Liver (tissue), 9 donors: Measurements from ENCODE around the gene ENTPD3. TPM values are rescaled to one million over a fixed set of nuclear protein-coding genes. Genes with fewer than 3 reads are reported as not detected.

Source experiments
- DNase-seq: peaks from one replicate; pipeline ENCODE4 v3.0.0-alpha.2; 2017; ENCODE audit warnings: low spot score
- H3K27ac ChIP-seq, 2 donors: one replicate each; pipeline ENCODE4 v1.7.0; 2013; ENCODE audit warnings: inconsistent platforms in 2 of 2, low read length in 2 of 2, control low read depth in 1 of 2, low read depth in 1 of 2, mild to moderate bottlenecking in 1 of 2
- H3K27me3 ChIP-seq, 4 donors: one replicate each; pipeline versions ENCODE4 v1.6.1 to v1.7.0; 2013; ENCODE audit warnings: low read length in 3 of 4, inconsistent platforms in 1 of 4, mild to moderate bottlenecking in 1 of 4, moderate library complexity in 1 of 4; ENCODE audit not compliant: control insufficient read depth in 4 of 4, insufficient read depth in 4 of 4
- H3K36me3 ChIP-seq, 4 donors: one replicate each; pipeline versions ENCODE4 v1.6.1 to v1.7.0; 2013; ENCODE audit warnings: low read length in 3 of 4, mild to moderate bottlenecking in 3 of 4, low read depth in 1 of 4, moderate library complexity in 1 of 4; ENCODE audit not compliant: control insufficient read depth in 4 of 4, insufficient read depth in 3 of 4
- H3K4me1 ChIP-seq, 4 donors: one replicate each; pipeline versions ENCODE4 v1.6.1 to v1.7.0; 2013; ENCODE audit warnings: low read length in 3 of 4, mild to moderate bottlenecking in 3 of 4, moderate library complexity in 1 of 4; ENCODE audit not compliant: control insufficient read depth in 4 of 4, insufficient read depth in 4 of 4
- H3K4me3 ChIP-seq, 3 donors: one replicate each; pipeline versions ENCODE4 v1.6.1 to v1.7.0; 2013; ENCODE audit warnings: low read length in 3 of 3, control low read depth in 1 of 3, low read depth in 1 of 3, mild to moderate bottlenecking in 1 of 3
- H3K9ac ChIP-seq, 2 donors: one replicate each; pipeline ENCODE4 v1.7.0; 2013; ENCODE audit warnings: low read length in 2 of 2, mild to moderate bottlenecking in 2 of 2, moderate library complexity in 2 of 2, control low read depth in 1 of 2, low read depth in 1 of 2
- H3K9me3 ChIP-seq, 4 donors: one replicate each; pipeline versions ENCODE4 v1.6.1 to v1.7.0; 2013; ENCODE audit warnings: low read length in 3 of 4; ENCODE audit not compliant: control insufficient read depth in 4 of 4
- CTCF ChIP-seq: fragments of 150-350 bp; IDR thresholded peaks from 2 replicates; pipeline ENCODE4 v1.5.1; 2017; ENCODE audit warnings: improper control_type of control experiment, low read depth, low read length; ENCODE audit not compliant: missing input control
- EGR1 ChIP-seq, 2 donors: IDR thresholded peaks; 2 replicates each; pipeline ENCODE4 v1.6.1; 2016 to 2018; ENCODE audit warnings: antibody characterized with exemption in 2 of 2, low read depth in 2 of 2
- FOXA1 ChIP-seq: IDR thresholded peaks from 2 replicates; pipeline ENCODE4 v1.6.1; 2016; ENCODE audit warnings: antibody characterized with exemption
- FOXA2 ChIP-seq: IDR thresholded peaks from 2 replicates; pipeline ENCODE4 v1.6.1; 2016; ENCODE audit warnings: antibody characterized with exemption
- GABPA ChIP-seq, 2 donors: IDR thresholded peaks in 1 of 2; conservative IDR thresholded peaks in 1 of 2; 2 replicates each; pipeline ENCODE4 v1.6.1; 2016; ENCODE audit warnings: antibody characterized with exemption in 2 of 2, mild to moderate bottlenecking in 1 of 2, moderate library complexity in 1 of 2
- HNF4A ChIP-seq, 2 donors: conservative IDR thresholded peaks; 2 replicates each; pipeline ENCODE4 v1.6.1; 2016; ENCODE audit warnings: antibody characterized with exemption in 2 of 2, mild to moderate bottlenecking in 2 of 2
- JUND ChIP-seq, 2 donors: IDR thresholded peaks; 2 replicates each; pipeline ENCODE4 v1.6.1; 2016; ENCODE audit warnings: antibody characterized with exemption in 2 of 2
- NR2F2 ChIP-seq: IDR thresholded peaks from 2 replicates; pipeline ENCODE4 v1.6.1; 2016; ENCODE audit warnings: antibody characterized with exemption
- RAD21 ChIP-seq, 2 donors: IDR thresholded peaks; 2 replicates each; pipeline ENCODE4 v1.6.1; 2016; ENCODE audit warnings: antibody characterized with exemption in 2 of 2, mild to moderate bottlenecking in 2 of 2
- RXRA ChIP-seq, 2 donors: IDR thresholded peaks; 2 replicates each; pipeline ENCODE4 v1.6.1; 2017 to 2018; ENCODE audit warnings: antibody characterized with exemption in 2 of 2, mild to moderate bottlenecking in 1 of 2
- SP1 ChIP-seq: IDR thresholded peaks from 2 replicates; pipeline ENCODE4 v1.6.1; 2018; ENCODE audit warnings: antibody characterized with exemption, mild to moderate bottlenecking
- TAF1 ChIP-seq: conservative IDR thresholded peaks from 2 replicates; pipeline ENCODE4 v1.6.1; 2016; ENCODE audit warnings: antibody characterized with exemption, mild to moderate bottlenecking
- YY1 ChIP-seq: IDR thresholded peaks from 2 replicates; pipeline ENCODE4 v1.6.1; 2016; ENCODE audit warnings: antibody characterized with exemption, mild to moderate bottlenecking
- WGBS: extraction: QIAGEN DNeasy Blood & Tissue Kit; methylation state at CpG from one replicate; pipeline ENCODE4 v1.1.7; 2013; 5-methylcytosine and 5-hydroxymethylcytosine counted together
- polyA plus RNA-seq, 2 donors: library from polyadenylated mRNA; stranded (reverse) in 1 of 2; unstranded in 1 of 2; fragments of 200-250 nt in 1 of 2; fragments of >200 nt in 1 of 2; fragmentation: Nextera tagmentation in 1 of 2; extraction: Ambion mirVana in 1 of 2; gene quantifications; one replicate each; pipeline versions ENCODE4 v1.2.1 to v1.2.3, GENCODE V29; 2013 to 2015
- total RNA-seq, 2 donors: library from RNA; depleted of rRNA; stranded (reverse); fragments of >200 nt; gene quantifications; one replicate each; pipeline ENCODE4 v1.2.3, GENCODE V29; 2014
- TF ChIP-seq, protein P1 (sequence below): IDR thresholded peaks from 2 replicates; pipeline ENCODE4 v1.6.1; 2016; ENCODE audit warnings: antibody characterized with exemption
- TF ChIP-seq, protein P2 (sequence below): IDR thresholded peaks from 2 replicates; pipeline ENCODE4 v1.6.1; 2016; ENCODE audit warnings: antibody characterized with exemption
- TF ChIP-seq, protein P3 (sequence below): IDR thresholded peaks from 2 replicates; pipeline ENCODE4 v1.6.1; 2016; ENCODE audit warnings: antibody characterized with exemption, mild to moderate bottlenecking
- donor health status: healthy.
- donor health status: healthy.
- donor health status: healthy.
- donor health status: healthy.
- donor health status: healthy.

Gene ENTPD3
- total and polyA plus RNA-seq, 4 donors: 0.08 TPM; not detected in 3

GRCh38 chr3:40397912-40398311 is 10.9 kb downstream of the ENTPD3 start:
- H3K27me3 ChIP-seq: no peaks in the 10 kb centered on the region
- no peak overlapping the region for H3K9ac ChIP-seq

DNA sequence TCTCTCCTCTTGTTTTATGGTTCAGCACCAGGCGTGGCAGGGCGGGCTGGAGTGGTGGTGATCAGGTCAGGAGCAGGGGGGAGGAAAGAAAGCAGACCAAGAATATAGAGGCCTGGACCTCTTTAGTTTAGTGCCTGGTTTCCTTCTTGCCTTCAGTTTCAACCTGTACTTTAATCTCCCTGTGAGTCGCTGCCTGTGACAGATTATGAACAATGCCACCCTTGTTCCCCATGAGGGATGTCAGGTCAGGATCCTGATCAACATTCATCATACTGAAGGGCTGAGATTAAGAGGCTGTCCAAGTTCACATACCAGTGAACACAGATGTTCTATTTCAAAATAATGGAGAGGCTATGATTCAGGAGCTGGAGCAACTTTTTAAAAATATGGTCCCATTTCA is 11.4 kb downstream of the ENTPD3 start:
- DNase-seq: no peak
- H3K9me3 ChIP-seq: no peaks in the 10 kb centered on the region
- 84% methylated on average over 3 of the region's 3 CpGs for WGBS
- no peak overlapping the region for H3K4me3 ChIP-seq
- H3K9ac ChIP-seq: no peak overlapping the region
- H3K27me3 ChIP-seq: no peaks in the 10 kb centered on the region
- H3K4me1 ChIP-seq: no peaks in the 10 kb centered on the region
- H3K27ac ChIP-seq: no peak overlapping the region
- H3K36me3 ChIP-seq: no peaks in the 10 kb centered on the region
- TF ChIP-seq RAD21 (IDR thresholded peaks at IDR 0.05) (no peak), EGR1 (IDR thresholded peaks at IDR 0.05; ENCODE audit: low read depth in 2 of 2) (no peak), FOXA2 (no peak), NR2F2 (no peak), FOXA1 (no peak), RXRA (IDR thresholded peaks at IDR 0.05) (no peak), TAF1 (no peak), HNF4A (conservative IDR thresholded peaks at IDR 0.05) (no peak), GABPA (IDR thresholded peaks at IDR 0.05 in 1 of 2, conservative IDR thresholded peaks at IDR 0.05 in 1 of 2) (no peak), SP1 (no peak), JUND (IDR thresholded peaks at IDR 0.05) (no peak)
- TF ChIP-seq, protein P1, sequence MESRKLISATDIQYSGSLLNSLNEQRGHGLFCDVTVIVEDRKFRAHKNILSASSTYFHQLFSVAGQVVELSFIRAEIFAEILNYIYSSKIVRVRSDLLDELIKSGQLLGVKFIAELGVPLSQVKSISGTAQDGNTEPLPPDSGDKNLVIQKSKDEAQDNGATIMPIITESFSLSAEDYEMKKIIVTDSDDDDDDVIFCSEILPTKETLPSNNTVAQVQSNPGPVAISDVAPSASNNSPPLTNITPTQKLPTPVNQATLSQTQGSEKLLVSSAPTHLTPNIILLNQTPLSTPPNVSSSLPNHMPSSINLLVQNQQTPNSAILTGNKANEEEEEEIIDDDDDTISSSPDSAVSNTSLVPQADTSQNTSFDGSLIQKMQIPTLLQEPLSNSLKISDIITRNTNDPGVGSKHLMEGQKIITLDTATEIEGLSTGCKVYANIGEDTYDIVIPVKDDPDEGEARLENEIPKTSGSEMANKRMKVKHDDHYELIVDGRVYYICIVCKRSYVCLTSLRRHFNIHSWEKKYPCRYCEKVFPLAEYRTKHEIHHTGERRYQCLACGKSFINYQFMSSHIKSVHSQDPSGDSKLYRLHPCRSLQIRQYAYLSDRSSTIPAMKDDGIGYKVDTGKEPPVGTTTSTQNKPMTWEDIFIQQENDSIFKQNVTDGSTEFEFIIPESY: no peak
- TF ChIP-seq, protein P2, sequence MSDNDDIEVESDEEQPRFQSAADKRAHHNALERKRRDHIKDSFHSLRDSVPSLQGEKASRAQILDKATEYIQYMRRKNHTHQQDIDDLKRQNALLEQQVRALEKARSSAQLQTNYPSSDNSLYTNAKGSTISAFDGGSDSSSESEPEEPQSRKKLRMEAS: no peak
- TF ChIP-seq, protein P3, sequence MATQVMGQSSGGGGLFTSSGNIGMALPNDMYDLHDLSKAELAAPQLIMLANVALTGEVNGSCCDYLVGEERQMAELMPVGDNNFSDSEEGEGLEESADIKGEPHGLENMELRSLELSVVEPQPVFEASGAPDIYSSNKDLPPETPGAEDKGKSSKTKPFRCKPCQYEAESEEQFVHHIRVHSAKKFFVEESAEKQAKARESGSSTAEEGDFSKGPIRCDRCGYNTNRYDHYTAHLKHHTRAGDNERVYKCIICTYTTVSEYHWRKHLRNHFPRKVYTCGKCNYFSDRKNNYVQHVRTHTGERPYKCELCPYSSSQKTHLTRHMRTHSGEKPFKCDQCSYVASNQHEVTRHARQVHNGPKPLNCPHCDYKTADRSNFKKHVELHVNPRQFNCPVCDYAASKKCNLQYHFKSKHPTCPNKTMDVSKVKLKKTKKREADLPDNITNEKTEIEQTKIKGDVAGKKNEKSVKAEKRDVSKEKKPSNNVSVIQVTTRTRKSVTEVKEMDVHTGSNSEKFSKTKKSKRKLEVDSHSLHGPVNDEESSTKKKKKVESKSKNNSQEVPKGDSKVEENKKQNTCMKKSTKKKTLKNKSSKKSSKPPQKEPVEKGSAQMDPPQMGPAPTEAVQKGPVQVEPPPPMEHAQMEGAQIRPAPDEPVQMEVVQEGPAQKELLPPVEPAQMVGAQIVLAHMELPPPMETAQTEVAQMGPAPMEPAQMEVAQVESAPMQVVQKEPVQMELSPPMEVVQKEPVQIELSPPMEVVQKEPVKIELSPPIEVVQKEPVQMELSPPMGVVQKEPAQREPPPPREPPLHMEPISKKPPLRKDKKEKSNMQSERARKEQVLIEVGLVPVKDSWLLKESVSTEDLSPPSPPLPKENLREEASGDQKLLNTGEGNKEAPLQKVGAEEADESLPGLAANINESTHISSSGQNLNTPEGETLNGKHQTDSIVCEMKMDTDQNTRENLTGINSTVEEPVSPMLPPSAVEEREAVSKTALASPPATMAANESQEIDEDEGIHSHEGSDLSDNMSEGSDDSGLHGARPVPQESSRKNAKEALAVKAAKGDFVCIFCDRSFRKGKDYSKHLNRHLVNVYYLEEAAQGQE: no peak

More at GRCh38 chr3:40397912-40398311, 10.9 kb downstream of the ENTPD3 start:
- no peak for DNase-seq
- no peak overlapping the region for H3K4me3 ChIP-seq
- H3K4me1 ChIP-seq: no peaks in the 10 kb centered on the region
- H3K9me3 ChIP-seq: no peaks in the 10 kb centered on the region
- no peaks in the 10 kb centered on the region for H3K36me3 ChIP-seq
- 89% methylated on average over 4 of the region's 4 CpGs for WGBS
- no peak overlapping the region for H3K27ac ChIP-seq
- TF ChIP-seq FOXA2 (no peak), HNF4A (conservative IDR thresholded peaks at IDR 0.05) (no peak), JUND (IDR thresholded peaks at IDR 0.05) (no peak), EGR1 (IDR thresholded peaks at IDR 0.05; ENCODE audit: low read depth in 2 of 2) (no peak), CTCF (no peak), SP1 (no peak), RXRA (IDR thresholded peaks at IDR 0.05) (no peak), NR2F2 (no peak), YY1 (no peak)
- TF ChIP-seq, protein P1: no peak
